ENCODE measurements around the gene ACY1.

ACY1 gene

DNA sequence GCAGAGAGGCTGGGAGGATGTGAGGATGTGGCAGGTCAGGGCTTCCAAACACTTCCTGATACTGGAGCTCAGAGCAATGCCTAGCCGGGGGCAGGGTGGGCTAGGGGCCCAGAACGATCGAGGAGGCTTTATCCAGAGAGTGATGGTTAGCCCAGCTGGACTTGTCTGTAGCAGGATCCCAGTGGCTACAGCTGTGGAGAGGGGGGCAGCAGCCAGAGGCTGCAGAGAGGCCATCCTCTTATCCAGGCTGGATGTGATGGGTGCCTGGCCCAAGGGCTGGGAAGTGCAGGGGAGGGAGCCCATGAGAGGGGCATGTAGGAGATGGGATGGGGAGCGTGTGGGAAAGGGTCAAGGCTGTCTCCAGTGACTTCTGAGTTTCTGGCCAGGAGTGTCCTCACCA, 36.5 kb upstream of the ACY1 start:
- no peak for DNase-seq

DNA sequence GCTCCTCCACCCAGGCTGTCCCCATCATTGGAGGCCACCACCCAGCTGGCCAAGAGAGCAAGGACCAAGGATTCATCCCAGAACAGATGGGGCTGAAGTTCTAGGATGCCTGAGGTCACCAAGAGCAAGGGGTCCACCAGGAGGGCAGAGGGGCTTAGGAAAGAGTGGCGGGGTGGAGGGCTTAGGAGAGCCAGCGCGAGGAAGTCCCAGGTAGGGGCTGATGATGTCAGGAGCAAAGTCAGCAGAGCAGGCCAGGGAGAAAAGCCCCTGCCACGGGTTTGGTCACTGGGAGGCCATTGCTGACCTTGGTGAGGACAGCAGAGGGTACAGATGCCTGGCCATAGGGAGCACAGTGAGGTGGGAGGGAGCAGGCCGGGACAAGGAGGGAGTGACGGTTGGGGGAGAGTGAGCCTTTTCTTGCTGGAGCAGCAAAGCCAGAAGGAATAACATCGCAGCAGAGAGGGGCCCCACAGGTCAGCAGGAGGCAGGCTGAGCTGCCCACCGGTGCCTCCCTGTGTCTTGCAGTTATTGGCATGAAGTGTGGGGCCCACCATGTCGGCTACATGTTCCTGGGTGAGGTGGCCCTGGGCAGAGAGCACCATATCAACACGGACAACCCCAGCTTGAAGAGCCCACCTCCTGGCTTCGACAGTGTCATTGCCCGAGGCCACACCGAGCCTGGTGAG, 36.0 kb upstream of the ACY1 start:
- DNase-seq = no peak

DNA sequence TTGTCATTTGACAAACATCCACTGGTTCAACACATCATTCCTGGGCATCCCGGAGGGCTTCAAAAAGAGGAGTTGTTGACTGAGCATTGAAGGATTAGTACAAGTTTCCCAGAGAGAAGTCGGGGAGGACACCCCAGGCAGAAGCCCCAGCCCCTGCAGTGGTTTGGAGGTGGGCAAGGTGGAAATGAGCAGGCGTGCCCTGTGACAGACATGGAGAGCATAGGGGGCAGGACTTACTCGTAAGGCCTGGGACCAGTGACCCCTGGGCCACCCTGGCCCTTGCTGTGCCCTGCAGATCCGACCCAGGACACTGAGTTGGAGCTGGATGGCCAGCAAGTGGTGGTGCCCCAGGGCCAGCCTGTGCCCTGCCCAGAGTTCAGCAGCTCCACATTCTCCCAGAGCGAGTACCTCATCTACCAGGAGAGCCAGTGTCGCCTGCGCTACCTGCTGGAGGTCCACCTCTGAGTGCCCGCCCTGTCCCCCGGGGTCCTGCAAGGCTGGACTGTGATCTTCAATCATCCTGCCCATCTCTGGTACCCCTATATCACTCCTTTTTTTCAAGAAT, 35.2 kb upstream of the ACY1 start:
- no peak for DNase-seq

DNA sequence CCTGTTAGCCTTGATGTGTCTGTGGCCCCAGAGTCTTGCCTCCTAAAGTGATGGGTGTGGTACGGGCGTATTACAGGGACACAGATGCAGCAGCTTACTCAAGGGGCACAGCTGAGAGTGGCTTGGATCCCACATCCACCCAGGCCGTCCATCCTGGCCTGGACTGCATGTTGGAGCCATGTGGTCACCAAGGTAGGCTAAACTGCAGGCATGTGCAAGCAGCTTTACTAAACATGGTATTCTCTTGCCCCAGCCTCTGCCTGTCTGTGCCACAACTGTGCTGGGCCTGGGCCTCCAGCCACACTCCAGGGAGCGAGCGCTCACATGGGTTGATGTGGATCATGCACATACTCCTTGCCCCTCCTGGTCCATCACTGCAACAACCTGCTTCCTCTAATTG, 34.2 kb upstream of the ACY1 start:
- DNase-seq = no peak

DNA sequence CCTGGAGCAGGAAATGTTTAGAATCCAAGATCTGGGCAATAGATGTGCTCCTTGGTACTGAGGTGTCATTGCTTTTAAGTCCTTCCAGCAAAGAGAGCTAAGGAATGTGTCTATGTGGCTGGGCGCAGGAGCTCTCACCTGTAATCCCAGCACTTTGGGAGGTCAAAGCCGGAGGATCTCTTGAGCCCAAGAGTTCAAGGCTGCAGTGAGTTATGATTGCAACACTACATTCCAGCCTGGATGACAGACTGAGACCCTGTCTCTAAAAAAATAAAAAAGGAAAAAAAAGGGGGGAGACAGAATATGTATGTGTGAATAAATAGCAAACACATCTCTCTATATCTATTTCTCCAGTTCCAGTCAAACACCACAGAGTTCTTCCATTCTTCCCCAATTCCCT, 32.4 kb upstream of the ACY1 start:
- DNase-seq = no peak

DNA sequence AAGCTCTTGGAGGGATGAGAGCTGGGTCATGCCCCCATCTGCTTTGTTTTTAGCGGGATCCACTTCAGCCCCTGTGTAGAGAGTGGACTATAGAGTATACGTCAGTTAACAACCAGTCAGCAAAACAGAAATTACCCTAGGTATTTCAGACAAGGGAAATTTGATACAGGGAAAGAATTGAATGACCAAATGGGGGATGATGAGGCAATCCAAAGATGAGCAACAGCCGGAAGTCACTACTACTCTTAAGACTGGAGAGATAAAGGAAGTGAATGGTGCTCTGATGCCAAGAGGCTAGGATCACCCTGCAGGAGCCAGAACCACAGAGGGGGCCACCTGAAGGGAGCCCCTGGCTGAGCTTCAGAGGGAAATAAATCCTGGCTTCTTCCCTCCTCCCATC, 29.9 kb upstream of the ACY1 start:
- DNase-seq = no peak

DNA sequence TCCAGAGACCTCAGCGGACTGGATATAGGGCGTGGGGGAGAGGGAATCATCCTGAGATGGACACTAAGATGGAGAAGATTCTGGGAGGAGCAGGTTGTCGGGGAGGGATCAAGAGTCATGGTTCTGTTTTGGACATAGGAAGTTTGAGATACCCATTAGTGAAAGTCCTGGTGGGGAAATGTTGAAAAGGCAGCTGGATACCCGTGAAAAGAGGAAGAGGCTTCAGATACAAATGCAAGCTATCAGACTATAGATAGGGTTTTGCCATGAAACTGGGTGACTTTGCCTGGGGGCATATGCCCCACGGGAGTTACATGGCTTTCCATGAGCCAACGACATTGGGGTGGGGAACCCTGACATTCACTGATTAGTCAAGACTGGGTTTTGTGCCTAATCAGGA, 29.2 kb upstream of the ACY1 start:
- no peak for DNase-seq

DNA sequence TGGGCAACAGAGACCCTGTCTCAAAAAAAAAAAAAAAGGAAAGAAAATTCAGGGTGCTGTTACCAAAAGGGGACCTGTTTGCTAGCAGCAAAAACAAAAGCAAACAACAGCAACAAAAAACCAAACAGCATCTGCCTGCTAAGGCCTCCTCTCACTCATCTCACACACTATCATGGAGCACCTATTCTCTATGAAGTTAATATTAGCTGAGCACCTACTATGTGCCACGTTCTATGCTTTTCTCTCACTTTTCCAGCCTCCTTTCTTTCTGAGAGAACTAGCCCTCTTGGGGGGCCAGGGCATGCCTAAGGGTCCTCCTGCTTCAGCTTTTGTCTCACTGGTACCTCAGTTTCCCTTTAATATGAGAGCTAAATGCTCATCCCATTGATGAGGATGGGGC, 28.6 kb upstream of the ACY1 start:
- no peak for DNase-seq

DNA sequence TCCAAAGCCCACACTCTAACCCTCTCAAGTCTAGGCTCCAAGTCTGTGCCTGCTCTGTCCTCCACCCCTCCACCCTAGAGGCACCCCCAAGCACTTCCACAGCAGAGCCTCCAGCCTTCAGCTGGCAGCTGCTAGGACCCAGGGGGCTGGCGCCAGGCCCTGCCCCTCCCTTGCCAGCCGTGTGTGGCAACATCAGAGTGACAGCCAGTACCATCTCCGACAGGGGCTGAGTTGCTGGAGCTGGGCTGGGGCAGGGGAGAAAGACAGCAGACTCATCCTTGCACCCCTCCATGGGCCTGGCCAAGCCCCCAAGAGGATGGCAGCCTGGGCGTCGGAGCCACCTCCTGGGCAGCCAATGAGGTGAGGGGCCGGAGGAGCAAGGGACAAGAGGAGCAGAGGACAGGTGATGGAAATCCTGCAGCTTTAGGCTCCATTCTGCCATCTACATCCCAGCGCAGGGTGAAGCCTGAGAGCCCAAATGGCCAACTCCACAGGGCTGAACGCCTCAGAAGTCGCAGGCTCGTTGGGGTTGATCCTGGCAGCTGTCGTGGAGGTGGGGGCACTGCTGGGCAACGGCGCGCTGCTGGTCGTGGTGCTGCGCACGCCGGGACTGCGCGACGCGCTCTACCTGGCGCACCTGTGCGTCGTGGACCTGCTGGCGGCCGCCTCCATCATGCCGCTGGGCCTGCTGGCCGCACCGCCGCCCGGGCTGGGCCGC, 28.0 kb upstream of the ACY1 start, which contains the start of gene GPR62:
GPR62 (plus strand) TSS at position 207 of the 718 bp plus-strand sequence; CDS start at position 479, 272 bp downstream.
- no peak for DNase-seq

DNA sequence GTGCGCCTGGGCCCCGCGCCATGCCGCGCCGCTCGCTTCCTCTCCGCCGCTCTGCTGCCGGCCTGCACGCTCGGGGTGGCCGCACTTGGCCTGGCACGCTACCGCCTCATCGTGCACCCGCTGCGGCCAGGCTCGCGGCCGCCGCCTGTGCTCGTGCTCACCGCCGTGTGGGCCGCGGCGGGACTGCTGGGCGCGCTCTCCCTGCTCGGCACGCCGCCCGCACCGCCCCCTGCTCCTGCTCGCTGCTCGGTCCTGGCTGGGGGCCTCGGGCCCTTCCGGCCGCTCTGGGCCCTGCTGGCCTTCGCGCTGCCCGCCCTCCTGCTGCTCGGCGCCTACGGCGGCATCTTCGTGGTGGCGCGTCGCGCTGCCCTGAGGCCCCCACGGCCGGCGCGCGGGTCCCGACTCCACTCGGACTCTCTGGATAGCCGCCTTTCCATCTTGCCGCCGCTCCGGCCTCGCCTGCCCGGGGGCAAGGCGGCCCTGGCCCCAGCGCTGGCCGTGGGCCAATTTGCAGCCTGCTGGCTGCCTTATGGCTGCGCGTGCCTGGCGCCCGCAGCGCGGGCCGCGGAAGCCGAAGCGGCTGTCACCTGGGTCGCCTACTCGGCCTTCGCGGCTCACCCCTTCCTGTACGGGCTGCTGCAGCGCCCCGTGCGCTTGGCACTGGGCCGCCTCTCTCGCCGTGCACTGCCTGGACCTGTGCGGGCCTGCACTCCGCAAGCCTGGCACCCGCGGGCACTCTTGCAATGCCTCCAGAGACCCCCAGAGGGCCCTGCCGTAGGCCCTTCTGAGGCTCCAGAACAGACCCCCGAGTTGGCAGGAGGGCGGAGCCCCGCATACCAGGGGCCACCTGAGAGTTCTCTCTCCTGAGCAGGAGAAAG, 27.2 kb upstream of the ACY1 start:
- DNase-seq = peak in 5 of 6 experiments; percentile 11 to 36 (median 26)

DNA sequence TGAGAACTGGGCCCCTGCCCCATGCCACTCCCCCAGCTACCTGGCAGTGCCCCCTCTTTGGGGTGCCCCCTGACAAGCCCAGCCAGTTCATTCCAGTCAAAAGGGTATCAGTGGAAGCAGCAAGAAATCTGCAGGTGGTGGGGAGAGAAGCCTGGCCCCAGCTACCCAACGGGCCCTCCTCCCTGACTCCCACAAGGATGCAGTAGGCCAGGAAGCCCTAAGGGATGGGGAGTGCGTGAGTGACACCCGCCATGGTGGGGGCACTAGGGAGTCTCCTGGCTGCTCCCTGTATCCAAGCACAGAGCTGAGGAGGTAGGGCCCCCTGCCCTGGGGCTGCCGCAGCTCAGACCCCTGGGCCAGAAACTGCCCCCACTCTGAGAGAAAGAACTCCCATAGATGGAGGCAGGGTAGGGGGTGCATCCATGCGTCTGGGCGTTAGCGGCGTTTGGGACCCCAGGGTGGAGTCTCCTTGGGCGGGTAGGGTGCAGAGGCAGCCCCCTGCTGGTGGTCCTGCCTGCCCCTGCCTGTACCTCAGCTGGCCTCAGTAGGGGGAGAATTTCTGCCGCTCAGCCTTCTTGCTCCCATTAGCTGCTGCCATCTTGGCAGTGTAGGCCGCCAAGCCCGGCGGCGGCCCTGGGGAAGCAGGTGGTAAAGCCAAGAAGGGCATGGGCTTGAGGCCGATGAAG, 25.7 kb upstream of the ACY1 start:
- no peak for DNase-seq

DNA sequence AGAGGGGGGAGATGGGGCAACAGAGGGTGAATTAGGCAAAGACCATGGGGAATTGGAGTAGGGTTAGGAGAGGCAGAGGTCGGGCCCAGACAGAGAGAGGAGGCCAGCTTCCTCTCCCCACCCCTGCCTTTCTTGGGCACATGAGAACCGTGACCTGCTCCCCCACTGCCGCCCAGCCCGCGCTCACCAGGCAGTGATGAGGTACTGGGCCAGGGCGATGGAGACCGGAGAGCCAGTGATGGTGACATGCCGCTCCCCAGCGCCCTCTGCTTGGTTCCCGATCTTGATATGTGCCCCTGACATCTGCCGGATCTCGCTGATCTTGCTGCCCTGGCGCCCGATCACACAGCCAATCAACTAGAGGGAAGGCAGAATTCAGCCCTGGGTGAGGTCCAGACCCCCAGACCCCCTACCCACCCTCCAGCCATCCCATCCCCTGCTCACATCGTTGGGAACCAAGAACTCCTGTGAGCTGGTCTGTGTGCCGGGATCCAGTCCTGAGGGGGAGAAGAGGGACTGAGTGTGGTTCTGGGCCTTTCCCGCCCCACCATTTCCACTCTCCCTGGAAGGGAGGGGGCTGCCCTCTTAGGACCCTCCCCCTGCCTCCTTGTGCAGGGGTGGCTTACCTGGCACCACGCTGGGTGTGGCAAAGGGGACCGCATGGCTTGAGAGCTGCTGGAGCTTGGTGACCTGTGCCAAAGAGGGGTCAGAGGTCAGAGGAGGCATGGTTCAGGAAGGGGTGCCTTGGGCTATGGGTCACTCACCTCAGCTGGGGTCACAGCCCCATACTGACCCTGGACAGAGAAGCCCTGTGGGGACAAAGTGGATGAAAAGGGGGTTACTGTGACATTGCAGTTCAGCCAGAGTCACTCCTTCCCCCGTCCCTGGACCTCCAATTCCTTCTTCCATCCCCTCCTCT, 24.5 kb upstream of the ACY1 start:
- no peak for DNase-seq

DNA sequence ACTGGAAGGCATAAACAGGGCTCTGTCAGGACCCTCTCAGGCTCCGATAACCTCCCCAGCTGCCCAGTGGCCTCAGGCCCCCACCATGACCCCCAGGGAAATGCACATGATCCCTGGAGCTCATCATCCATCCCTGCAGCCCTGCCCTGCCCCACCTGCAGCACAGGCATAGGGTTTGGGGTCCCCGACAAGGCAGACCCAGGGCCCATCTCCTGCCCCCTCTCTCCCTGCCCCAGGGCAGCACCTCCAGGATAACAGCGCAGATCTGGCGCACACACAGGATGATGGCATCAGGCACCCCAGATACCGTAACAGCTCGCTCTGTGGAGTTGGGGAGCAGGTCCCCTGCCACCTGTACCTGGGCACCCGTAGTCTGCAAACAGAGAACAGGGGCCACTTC, 23.7 kb upstream of the ACY1 start:
- no peak for DNase-seq

DNA sequence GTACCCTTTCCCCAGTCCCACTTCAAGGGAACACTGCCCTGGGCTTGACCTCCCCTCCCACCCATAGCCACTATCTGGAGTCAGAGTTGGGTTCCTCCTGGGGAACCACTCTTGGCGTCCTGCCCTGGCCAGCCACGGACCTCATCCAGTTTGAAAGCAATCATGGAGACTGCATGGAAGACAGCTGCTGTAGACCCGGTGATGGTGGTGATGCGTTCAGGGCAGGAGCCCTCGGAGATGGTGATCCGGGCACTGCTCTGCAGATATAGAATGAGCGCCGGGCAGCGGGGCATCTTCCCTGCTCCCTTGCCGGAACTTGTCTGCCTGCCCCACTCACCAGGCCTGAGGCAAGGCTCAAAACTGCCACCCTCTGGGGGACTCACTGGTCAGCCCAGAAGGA, 22.9 kb upstream of the ACY1 start:
- DNase-seq = no peak

DNA sequence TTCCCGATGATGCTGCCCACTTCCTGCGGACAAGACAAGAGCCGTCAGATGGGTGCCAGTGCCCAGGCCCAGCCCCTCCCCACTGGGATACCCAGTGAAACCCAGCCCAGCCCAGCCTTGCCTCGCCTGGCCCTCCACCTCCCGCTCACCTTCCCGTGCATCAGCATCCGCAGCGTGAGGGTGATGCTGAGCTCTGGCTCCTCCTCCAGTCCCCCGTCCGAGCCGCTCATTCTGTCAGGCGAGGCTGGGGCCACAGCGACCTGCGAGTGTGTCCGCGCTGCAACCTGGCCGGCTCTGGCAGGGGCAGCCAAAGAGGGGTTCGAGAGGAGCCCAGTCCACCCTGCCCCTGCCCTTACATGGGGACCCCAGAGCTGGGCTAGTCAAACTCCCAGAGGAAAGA, 22.3 kb upstream of the ACY1 start:
- DNase-seq = no peak

DNA sequence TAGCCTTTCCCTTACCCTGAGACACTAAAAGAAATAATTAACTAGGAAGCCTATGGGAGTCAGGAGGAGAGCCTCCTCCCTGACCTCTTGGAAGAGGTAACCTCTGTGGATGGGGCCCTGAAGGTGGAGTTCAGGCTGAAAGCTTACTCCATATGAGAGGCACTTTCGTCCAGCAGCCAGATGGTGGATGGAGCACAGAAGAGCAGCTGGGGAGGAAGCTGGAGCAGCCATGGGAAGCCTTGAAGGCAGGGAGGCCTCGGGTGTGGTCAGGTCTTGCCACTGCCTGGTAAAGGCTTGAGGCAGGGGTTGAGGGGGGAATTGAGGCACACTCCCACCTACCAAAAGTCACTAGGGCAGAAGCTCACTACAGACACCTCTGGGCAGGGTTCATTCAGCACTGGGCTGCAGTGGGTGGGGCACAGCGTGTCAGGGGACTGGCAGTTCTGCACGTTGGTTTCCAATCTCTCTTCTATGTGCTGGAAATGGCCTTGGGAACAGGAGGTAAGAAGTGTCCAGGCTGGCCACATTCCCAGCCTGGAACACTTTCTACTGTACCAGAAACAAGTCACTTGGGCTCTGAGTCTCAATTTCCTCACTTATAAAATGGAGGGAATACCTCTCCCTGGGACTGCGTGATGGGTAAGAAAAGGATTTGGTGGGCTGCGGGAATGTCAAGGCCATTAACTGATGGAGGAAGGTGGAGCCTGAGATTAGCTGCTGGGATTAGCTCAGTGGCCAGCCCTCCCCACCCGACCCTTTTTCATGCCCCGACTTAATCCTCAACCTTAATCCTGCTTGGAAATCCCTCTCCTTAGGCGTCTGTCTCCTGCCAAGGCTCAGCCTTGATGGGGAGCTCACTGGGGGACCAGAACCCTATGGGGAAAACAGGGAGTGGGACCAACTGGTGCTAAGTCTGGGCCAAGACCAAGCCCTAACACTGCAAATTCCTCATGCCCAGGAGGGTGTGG, 21.4 kb upstream of the ACY1 start:
- DNase-seq = no peak

DNA sequence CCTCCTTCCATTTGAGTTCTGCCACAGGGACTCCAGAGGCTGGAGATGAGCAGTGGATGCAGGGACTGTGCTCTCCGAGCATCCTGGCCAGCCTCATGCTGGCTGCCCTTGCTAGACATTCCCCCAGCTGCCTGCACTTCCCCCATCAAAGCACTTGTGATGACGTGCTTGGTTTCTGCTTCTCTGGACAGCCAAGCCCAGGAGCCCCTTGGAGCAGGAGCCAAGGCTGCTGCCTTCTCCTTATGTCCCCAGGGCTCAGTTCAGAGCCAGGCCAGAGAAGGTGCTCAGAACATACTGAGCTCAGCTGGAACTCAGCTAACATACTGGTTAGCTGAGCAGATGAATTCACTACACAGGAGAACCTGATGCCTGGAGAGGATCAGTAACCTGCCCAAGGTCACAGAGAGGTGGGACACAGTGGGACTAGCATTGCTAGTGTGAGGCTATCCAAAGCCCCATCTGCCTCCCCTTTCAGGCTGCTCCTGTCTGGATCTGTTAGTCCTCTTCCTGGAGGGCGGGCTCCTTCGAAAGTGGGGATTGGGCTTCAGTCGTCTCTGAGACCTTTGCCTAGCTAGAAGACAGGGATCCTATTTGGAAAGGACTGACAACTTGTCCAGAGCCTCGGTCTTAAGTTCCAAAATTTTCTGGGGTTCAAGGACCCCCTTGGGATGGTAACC, 20.3 kb upstream of the ACY1 start:
- DNase-seq = no peak

DNA sequence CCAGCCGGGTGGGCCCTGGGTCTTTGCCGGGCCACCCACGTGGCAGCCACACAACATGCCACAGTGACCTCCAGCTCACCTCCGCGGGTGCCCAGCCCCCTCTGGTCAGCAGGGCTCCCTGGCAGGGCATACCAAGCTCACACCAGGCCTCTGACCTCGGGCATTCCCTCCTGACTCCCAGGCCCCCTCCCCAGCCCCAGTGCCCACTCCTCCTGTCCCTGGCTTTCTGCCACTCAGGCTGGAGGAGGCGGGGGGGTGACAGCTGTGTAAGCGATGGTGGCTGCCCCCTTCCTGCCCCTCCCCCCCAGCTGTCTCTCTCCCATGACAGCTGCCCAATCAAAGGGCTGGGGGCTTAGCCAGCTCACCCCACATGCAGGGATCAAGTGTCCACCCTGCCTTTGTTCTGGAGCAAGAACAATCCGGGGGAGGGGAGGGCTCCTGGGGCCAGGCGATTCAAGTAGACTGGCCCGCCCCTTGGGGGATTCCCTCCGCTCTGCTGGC, 19.3 kb upstream of the ACY1 start:
- no peak for DNase-seq

DNA sequence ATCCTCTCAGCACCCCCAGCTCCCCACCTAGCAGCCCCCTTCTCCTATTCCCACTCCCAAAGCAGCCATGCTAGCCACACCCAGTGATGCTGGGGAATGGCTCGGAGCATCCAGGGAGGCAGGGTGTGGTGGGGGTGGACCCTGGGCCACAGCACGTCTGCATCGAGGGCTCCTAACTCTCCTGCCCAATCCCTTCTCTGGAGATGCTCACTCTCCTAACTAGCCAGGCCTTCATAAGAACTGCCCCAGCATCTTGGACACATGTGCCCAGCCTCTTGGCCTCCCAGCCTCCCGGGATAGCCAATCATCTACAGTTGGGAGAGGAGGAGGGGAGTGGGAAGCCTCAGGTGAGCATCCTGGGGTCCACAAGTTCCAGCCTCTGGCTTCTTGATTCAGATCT, 18.8 kb upstream of the ACY1 start:
- no peak for DNase-seq

DNA sequence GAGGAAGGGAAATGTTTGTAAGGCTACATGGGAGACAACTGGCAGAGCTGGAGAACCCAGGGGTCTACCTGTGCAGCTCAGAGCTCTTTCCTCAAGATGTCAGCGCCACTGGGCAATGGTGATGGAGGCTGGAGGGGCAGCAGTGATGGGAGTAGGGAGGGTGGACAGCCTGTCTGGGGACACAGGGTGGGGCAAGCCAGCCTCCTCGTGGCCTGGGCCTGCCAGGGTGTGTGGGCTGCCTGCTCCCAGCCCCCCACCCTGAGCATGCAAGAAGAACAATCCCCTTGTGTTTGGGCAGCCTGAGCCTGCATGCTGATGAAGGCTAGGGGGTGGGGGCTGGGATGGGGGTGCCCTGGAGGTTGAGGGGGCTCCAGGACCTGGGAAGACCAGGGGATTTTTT, 17.3 kb upstream of the ACY1 start:
- no peak for DNase-seq

Data from stimulated activated naive CD4-positive, alpha-beta T cell (primary cell).